Measurements from ENCODE around the gene F2.

DNA sequence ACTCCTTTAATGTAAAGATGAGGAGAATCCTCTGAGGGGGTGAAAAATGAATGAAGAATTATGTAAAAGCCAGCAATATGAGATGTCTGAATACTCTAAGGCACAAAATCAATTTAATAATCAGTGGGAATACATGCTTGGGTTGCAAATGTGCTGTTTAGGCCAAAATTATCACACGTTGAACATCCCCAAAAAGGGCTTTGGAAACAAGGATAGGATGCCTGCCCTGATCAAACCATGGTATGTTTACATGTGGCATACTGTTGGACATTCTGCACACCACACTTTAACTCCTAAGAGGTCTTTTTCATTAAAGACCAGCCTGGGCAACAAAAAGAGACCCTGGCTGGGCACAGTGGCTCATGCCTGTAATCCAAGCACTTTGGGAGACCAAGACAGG is 26.3 kb downstream of the F2 start:
- no peak for TF ChIP-seq ZSCAN5A (CRISPR knock-in tag; IDR thresholded peaks at IDR 0.05; ENCODE audit: borderline replicate concordance)
- TF ChIP-seq RFXANK (CRISPR knock-in tag; IDR thresholded peaks at IDR 0.05): no peak
- TF ChIP-seq, protein P1, sequence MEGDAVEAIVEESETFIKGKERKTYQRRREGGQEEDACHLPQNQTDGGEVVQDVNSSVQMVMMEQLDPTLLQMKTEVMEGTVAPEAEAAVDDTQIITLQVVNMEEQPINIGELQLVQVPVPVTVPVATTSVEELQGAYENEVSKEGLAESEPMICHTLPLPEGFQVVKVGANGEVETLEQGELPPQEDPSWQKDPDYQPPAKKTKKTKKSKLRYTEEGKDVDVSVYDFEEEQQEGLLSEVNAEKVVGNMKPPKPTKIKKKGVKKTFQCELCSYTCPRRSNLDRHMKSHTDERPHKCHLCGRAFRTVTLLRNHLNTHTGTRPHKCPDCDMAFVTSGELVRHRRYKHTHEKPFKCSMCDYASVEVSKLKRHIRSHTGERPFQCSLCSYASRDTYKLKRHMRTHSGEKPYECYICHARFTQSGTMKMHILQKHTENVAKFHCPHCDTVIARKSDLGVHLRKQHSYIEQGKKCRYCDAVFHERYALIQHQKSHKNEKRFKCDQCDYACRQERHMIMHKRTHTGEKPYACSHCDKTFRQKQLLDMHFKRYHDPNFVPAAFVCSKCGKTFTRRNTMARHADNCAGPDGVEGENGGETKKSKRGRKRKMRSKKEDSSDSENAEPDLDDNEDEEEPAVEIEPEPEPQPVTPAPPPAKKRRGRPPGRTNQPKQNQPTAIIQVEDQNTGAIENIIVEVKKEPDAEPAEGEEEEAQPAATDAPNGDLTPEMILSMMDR (CRISPR knock-in tag; IDR thresholded peaks at IDR 0.05): no peak
- TF ChIP-seq RAD21 (CRISPR knock-in tag; IDR thresholded peaks at IDR 0.05): no peak
- no peak for TF ChIP-seq RNF219 (CRISPR knock-in tag; IDR thresholded peaks at IDR 0.05)
- TF ChIP-seq PHF21A (CRISPR knock-in tag; IDR thresholded peaks at IDR 0.05): no peak
- TF ChIP-seq ZNF615 (CRISPR knock-in tag; IDR thresholded peaks at IDR 0.05; ENCODE audit: borderline replicate concordance): no peak
- TF ChIP-seq TARDBP (CRISPR knock-in tag; IDR thresholded peaks at IDR 0.05): no peak
- TF ChIP-seq, protein P2, sequence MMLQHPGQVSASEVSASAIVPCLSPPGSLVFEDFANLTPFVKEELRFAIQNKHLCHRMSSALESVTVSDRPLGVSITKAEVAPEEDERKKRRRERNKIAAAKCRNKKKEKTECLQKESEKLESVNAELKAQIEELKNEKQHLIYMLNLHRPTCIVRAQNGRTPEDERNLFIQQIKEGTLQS (CRISPR knock-in tag; IDR thresholded peaks at IDR 0.05): no peak
- TF ChIP-seq CBX5 (CRISPR knock-in tag; IDR thresholded peaks at IDR 0.05; ENCODE audit: borderline replicate concordance): no peak
- no peak for TF ChIP-seq TAF1 (CRISPR knock-in tag; IDR thresholded peaks at IDR 0.05)
- no peak for TF ChIP-seq ZNF24 (IDR thresholded peaks at IDR 0.05)
- TF ChIP-seq ZNF281 (CRISPR knock-in tag; IDR thresholded peaks at IDR 0.05; ENCODE audit: borderline replicate concordance): no peak
- no peak for TF ChIP-seq ZNF761 (CRISPR knock-in tag; conservative IDR thresholded peaks at IDR 0.05)
